ENCODE measurements around the gene PEAK1. TPM values are rescaled to one million over a fixed set of nuclear protein-coding genes. Genes with fewer than 3 reads are reported as not detected.

Gene PEAK1
- polyA plus RNA-seq, 1 donor (not counting 4 experiments of a cell fraction or from before 2014, with no cell fraction given), result 5.9 TPM

DNA sequence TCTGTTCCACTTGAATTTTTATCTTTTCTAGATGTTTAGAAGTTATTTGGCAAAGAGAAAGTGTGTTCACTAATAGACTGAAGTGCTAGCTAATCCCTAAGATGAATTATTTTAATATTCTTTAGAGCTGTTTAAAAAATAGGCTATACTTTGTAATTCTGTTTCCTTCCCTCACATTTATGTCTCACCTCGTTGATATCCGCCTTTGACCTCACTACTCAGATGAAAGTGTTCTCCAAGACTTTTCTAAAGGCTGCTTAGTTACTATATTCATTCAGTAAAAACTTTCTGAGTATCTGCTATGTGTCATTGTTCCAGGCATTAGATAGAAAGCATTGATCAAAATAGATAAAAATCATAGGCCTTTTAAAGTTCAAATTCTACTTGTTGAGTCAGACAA is 39.1 kb upstream of the PEAK1 start:
- TF ChIP-seq EZH2 (IDR thresholded peaks at IDR 0.05; ENCODE audit: low read length), result no peak
- TF ChIP-seq, protein P1, sequence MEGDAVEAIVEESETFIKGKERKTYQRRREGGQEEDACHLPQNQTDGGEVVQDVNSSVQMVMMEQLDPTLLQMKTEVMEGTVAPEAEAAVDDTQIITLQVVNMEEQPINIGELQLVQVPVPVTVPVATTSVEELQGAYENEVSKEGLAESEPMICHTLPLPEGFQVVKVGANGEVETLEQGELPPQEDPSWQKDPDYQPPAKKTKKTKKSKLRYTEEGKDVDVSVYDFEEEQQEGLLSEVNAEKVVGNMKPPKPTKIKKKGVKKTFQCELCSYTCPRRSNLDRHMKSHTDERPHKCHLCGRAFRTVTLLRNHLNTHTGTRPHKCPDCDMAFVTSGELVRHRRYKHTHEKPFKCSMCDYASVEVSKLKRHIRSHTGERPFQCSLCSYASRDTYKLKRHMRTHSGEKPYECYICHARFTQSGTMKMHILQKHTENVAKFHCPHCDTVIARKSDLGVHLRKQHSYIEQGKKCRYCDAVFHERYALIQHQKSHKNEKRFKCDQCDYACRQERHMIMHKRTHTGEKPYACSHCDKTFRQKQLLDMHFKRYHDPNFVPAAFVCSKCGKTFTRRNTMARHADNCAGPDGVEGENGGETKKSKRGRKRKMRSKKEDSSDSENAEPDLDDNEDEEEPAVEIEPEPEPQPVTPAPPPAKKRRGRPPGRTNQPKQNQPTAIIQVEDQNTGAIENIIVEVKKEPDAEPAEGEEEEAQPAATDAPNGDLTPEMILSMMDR (optimal IDR thresholded peaks at IDR 0.05 in 1 of 3, IDR thresholded peaks at IDR 0.05 in 1 of 3, conservative IDR thresholded peaks at IDR 0.05 in 1 of 3; ENCODE audit: extremely low read depth in 1 of 3, insufficient read depth in 2 of 3, low read length in 3 of 3), result no peak
- FAIRE-seq, result no peak
- H3K36me3 ChIP-seq (ENCODE audit: control insufficient read depth in 2 of 2, extremely low read depth in 1 of 2, insufficient read depth in 2 of 2, low read length in 2 of 2), result peaks cover under 1 to 4% of the 10 kb centered on the region in 2 experiments

DNA sequence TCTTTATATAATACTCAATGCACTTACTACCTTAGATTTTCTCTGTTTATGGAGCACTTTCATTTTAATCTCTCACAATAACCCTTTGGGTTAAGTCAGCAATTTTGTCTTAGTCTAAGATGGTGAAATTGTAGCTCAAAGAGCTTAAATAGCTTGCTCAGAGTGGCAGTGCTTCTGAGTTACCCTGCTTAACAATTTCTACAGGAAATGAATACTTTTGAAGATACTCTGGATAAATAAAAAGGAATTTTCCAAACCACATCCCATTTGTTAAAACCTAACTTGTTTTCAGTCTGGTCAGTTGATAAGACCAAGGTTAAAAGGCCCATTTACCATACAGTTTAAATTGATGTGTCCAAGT is 38.0 kb upstream of the PEAK1 start:
- H3K9me3 ChIP-seq (ENCODE audit: control insufficient read depth, low read depth, low read length), result no peaks in the 10 kb centered on the region
- H3K4me3 ChIP-seq (ENCODE audit: control insufficient read depth in 2 of 3, extremely low read depth in 1 of 3, insufficient read depth in 2 of 3, low read depth in 1 of 3, low read length in 3 of 3), result no peak overlapping the region
- H3K4me2 ChIP-seq (ENCODE audit: control insufficient read depth, extremely low read depth, insufficient read depth, low read depth, low read length), result no peak overlapping the region
- peaks cover 11% of the 10 kb centered on the region for H3K4me1 ChIP-seq (ENCODE audit: control insufficient read depth, extremely low read depth, insufficient read depth, low read length)
- H3K27me3 ChIP-seq (ENCODE audit: control insufficient read depth, extremely low read depth, insufficient read depth, low read length), result no peaks in the 10 kb centered on the region
- H3K27ac ChIP-seq (ENCODE audit: control insufficient read depth, insufficient read depth, low read length), result no peak overlapping the region
- H4K20me1 ChIP-seq (ENCODE audit: control insufficient read depth, extremely low read depth, insufficient read depth, low read length), result no peaks in the 10 kb centered on the region
- H3K79me2 ChIP-seq (ENCODE audit: control insufficient read depth, insufficient read depth, low read length), result no peaks in the 10 kb centered on the region
- no peak overlapping the region for H3K9ac ChIP-seq (ENCODE audit: control insufficient read depth, extremely low read depth, insufficient read depth, low read length)
- no peaks in the 10 kb centered on the region for H3K9me1 ChIP-seq (ENCODE audit: control insufficient read depth, extremely low read depth, insufficient read depth, low read length)
- dilution Hi-C loops (cut with MboI; ENCODE audit: extremely low pct_ligation_motif_present, low sequenced_read_pairs), result no loop called here
- no peak for FAIRE-seq
- no peak for DNase-seq (ENCODE audit: low read depth, low spot score)
- peaks cover 0 to 4% of the 10 kb centered on the region in 2 experiments for H3K36me3 ChIP-seq (ENCODE audit: control insufficient read depth in 2 of 2, extremely low read depth in 1 of 2, insufficient read depth in 2 of 2, low read length in 2 of 2)
- H2AFZ ChIP-seq (ENCODE audit: control insufficient read depth, low read length), result no peak overlapping the region
- TF ChIP-seq, protein P1 (optimal IDR thresholded peaks at IDR 0.05 in 1 of 3, IDR thresholded peaks at IDR 0.05 in 1 of 3, conservative IDR thresholded peaks at IDR 0.05 in 1 of 3; ENCODE audit: extremely low read depth in 1 of 3, insufficient read depth in 2 of 3, low read length in 3 of 3), result no peak
- no peak for TF ChIP-seq EZH2 (IDR thresholded peaks at IDR 0.05; ENCODE audit: low read length)

More for the DNA sequence above, 39.1 kb upstream of the PEAK1 start:
- no peak for DNase-seq (ENCODE audit: low read depth, low spot score)
- Histone ChIP-seq H3K9ac (ENCODE audit: control insufficient read depth, extremely low read depth, insufficient read depth, low read length) (no peak overlapping the region), H3K4me2 (ENCODE audit: control insufficient read depth, extremely low read depth, insufficient read depth, low read depth, low read length) (no peak overlapping the region), H3K9me1 (ENCODE audit: control insufficient read depth, extremely low read depth, insufficient read depth, low read length) (no peaks in the 10 kb centered on the region), H3K27me3 (ENCODE audit: control insufficient read depth, extremely low read depth, insufficient read depth, low read length) (no peaks in the 10 kb centered on the region), H3K79me2 (ENCODE audit: control insufficient read depth, insufficient read depth, low read length) (no peaks in the 10 kb centered on the region), H3K9me3 (ENCODE audit: control insufficient read depth, low read depth, low read length) (no peaks in the 10 kb centered on the region), H4K20me1 (ENCODE audit: control insufficient read depth, extremely low read depth, insufficient read depth, low read length) (no peaks in the 10 kb centered on the region), H3K4me1 (ENCODE audit: control insufficient read depth, extremely low read depth, insufficient read depth, low read length) (peaks cover 11% of the 10 kb centered on the region), H3K27ac (ENCODE audit: control insufficient read depth, insufficient read depth, low read length) (no peak overlapping the region), H3K4me3 (ENCODE audit: control insufficient read depth in 2 of 3, extremely low read depth in 1 of 3, insufficient read depth in 2 of 3, low read depth in 1 of 3, low read length in 3 of 3) (no peak overlapping the region), H2AFZ (ENCODE audit: control insufficient read depth, low read length) (no peak overlapping the region)
- dilution Hi-C loops (cut with MboI; ENCODE audit: extremely low pct_ligation_motif_present, low sequenced_read_pairs), result no loop called here

Measured in keratinocyte (primary cell).